Fibroblast of pulmonary artery (primary cell): ENCODE results near the gene TOP3A.

ENCODE experiments used
- DNase-seq: peaks from one replicate; pipeline ENCODE4 v3.0.0-alpha.2; 2010; ENCODE audit warnings: low read depth
- H3K4me3 ChIP-seq: replicated peaks from 2 replicates; pipeline ENCODE4 v1.5.1; 2011; ENCODE audit warnings: low read depth, mild to moderate bottlenecking, control low read depth, low read length, moderate library complexity
- CTCF ChIP-seq: IDR thresholded peaks from 2 replicates; pipeline ENCODE4 v1.5.1; 2011; ENCODE audit warnings: mild to moderate bottlenecking, control low read depth, low read length, inconsistent platforms; ENCODE audit errors: missing control alignments

The TOP3A gene

GRCh38 chr17:18245038-18245776 lies 69.6 kb downstream of the TOP3A start:
- no peak overlapping the region for H3K4me3 ChIP-seq
- no peak for TF ChIP-seq CTCF
- DNase-seq = no peak

GRCh38 chr17:18241229-18241871 lies 73.4 kb downstream of the TOP3A start:
- TF ChIP-seq CTCF = no peak
- no peak overlapping the region for H3K4me3 ChIP-seq
- DNase-seq = no peak

GRCh38 chr17:18240449-18240848 lies 74.3 kb downstream of the TOP3A start:
- no peak for DNase-seq
- no peak for TF ChIP-seq CTCF
- no peak overlapping the region for H3K4me3 ChIP-seq

- no peak overlapping the region for H3K4me3 ChIP-seq
- no peak for TF ChIP-seq CTCF
- no peak for DNase-seq
Measured at GRCh38 chr17:18238299-18238698, 76.5 kb downstream of the TOP3A start.

GRCh38 chr17:18237461-18237860 lies 77.3 kb downstream of the TOP3A start:
- DNase-seq = no peak
- H3K4me3 ChIP-seq = no peak overlapping the region
- TF ChIP-seq CTCF = no peak

GRCh38 chr17:18236494-18236893 lies 78.3 kb downstream of the TOP3A start:
- H3K4me3 ChIP-seq = no peak overlapping the region
- DNase-seq = no peak
- no peak for TF ChIP-seq CTCF
